RCC 7860 (cell line): Measurements from ENCODE around the gene NPB.
A peak's percentile ranks its signal among the peaks of the same experiment; 100 is the strongest.

Experiments
- DNase-seq: peaks from one replicate; pipeline ENCODE4 v3.0.0-alpha.2; 2015; ENCODE audit warnings: low spot score
- FAIRE-seq: peaks from 2 replicates; lab custom pipeline; 2012; peaks lifted over from hg19 to GRCh38; lab: Jason Lieb, UNC

NPB gene

DNA sequence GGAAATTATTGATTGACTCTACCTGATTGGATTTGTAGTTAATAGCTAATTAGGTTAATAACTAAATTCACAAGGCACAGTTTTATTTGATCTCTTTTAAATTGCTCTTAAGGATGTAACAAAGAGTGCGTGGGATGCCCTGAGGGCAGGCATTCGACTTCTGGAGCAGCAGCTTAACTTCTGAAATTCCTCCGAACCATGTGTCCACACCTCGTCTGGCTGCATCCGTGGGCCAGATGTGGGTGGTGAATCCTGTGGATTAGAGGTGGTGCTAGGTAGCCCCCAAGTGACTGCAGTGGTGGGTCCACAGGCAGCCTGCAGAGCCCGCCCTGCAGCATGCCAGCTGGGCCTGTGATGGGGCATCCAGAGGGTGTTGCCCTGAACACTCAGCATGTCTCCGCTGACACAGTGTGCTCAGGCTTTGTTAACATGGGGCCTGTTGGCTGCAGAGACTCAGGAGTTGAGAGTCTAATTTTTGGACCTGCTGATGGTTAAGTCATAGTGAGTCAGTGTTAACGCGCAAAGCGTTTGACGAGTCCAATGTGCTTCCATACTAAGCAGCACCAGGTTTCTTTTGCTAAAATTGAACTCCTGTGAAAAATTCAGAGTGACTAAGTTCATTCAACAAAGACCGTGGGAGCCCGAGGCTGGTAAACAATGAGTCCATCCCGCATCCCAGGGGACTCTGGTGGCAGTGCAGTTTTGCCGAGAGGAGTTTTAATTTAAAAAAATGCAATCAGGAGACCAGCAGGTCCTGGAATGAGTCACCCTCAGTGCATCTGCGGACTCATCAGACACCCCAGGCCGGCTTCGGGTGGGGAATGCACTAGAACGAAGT is 3.8 kb upstream of the NPB start:
- FAIRE-seq: peak; percentile 79
- DNase-seq: peak; percentile 88

DNA sequence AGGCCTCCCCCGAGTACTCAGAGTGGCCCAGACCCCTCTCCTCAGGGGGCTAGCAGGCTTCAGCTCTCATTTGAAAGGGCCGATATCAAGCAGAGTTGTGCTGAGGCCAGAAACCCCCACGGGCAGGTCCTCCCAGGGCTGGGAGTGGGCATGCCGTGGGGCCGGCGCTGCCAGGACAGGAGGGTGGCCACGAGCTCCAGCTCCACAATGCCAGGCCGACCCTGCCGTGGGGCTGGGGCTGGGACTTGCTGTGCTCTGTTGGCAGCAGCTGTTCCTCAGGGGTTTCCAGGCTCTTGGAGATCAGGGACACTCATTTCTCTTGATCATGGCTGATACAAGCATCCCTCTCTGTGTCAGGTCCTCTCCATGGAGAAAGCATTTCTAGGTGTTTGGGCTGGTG is 3.2 kb upstream of the NPB start:
- FAIRE-seq (no peak), DNase-seq (no peak)

DNA sequence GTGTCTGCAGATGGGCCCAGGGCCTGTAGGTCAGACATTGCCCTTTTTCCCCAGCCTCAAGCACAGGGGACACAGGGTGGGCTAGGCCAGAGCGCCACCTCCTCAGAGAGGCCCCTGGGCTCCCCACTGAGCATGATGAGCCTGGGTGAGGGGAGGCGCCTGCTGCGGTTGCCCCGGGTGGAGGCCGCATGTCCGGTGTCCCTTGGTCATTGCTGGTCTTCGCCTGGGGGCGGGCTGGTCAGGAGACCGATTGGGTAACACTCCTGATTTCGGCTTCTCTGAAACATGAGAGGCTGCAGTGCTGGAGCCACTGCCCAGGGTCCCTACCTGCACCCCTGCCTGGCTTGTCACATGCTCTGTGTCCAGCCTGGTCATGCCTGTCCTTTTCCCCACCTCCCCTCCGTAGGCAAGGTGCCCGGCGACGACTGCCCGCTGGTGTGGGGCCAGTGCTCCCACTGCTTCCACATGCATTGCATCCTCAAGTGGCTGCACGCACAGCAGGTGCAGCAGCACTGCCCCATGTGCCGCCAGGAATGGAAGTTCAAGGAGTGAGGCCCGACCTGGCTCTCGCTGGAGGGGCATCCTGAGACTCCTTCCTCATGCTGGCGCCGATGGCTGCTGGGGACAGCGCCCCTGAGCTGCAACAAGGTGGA is 2.4 kb upstream of the NPB start:
- no peak for DNase-seq
- no peak for FAIRE-seq

DNA sequence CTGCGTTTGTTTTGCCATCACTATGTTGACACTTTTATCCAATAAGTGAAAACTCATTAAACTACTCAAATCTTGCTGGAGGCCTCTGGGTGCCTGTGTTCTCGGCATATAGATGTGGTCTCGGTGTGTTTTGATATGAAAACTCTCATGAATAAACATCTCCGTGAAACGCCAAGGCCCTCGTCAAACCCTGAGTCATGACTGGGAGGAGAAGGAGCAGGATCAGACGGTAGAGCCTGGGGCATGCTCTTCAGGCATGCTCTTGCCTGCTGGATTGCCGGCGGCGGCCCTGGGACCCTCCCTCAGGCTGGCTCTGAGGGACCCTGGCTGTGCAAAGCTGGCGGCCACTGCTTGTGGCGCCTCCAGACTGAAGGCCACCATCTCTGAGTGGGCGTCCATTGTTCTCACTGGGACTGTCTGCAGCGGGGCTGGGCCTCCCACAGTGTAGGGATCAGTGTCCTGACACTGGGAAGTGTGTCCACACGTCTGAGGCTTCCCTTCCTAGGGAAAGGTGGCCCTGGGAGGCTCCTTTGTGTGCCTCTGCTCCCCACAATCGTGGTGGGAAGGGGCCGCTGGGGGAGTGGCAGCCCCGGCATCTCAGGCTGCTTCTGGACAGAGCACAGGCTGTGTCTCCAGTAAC is 1.7 kb upstream of the NPB start:
- FAIRE-seq (no peak), DNase-seq (no peak)

DNA sequence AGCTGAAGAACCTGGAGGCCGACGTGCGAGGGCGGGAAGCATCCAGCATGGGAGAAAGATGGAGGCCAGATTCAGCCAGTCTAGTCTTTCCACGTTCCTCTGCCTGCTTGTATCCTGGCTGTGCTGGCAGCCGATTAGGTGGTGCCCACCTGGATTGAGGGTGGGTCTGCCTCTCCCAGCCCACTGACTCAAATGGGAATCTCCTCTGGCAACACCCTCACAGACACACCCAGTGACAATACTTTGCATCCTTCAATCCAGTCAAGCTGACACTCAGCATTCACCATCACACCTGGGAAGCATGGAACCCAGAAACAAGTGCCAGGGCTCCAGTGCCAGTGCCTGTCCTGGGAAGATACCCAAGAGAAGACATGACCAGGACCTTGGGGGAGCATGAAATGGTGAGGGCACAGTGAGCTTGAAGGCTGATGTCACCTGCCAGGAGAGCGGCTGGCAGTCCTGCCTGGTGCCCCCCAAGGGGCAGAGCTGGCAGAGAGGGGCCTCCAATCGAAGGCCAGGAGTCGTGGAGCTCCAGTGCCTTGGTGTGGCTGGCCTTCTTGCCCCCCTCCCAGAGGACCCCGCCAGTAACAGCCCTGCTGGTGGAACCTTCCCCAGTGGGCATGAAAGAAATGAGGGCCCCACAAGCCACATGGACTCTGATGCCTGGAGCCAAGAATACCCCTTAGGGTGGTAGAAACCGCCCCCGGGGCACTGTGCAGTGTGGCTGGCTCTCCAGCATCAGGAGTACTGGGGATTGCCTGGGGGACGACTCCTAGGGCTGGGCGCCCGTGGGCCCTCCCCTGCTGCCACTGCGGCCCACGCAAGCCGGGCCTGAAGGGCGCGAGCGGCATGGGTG is 643 bp upstream of the NPB start:
- FAIRE-seq (no peak), DNase-seq (no peak)

DNA sequence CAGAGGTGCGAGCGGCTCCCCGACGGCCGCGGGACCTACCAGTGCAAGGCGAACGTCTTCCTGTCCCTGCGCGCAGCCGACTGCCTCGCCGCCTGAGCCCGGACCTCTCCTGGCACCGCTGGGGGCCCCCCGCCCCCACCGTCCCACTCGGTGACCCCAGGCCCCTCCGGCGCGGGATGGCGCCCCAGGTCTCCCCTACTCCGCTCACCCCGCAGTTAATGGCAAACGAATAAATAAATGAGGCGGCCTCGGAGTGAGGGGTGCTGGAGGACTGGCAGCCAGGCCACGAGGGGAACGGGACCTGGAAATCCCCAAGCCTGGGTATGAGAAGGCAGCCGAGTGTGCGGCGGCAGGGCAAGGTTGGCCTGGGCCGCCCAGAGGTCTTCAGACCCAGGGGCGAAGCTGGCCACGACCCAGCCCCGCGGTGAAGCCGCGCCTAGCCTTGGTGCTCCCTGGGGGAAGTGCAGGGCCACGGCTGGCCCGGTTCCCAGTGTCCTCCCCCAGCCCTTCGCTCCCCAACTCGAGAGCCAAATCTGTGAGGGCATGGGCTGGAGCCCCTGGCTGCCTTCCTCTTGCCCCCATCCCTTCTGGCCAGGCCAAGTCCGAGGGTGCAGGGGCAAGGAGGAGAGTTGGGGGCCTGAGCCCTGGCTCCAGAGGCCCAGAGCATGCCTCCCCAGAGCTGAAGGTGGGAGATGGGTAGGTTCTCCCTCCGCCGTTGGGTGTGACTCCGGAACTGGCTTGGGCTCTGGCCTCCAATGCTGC is 796 bp downstream of the NPB start:
- DNase-seq: no peak
- FAIRE-seq: no peak

DNA sequence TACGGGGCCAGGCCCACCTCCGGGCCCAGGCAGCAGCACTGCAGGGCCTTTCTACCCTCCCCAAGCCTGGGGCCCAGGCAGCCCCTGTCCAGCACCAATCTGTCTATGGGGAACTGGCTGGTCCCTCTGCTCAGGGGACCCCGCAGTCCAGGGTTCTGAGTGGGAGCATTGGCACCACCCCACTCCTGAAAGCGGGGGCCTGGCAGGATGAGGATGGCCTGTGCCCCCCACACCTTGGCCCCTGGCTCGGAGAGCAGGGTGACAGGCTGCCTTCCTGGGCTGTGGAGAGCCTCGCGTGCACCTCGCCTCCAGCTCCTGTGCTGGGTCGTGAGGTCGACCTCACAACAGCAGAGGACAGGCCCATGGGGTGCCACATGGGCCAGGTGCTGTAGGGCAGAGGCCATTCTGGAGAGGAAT is 1.4 kb downstream of the NPB start:
- FAIRE-seq: no peak
- no peak for DNase-seq

DNA sequence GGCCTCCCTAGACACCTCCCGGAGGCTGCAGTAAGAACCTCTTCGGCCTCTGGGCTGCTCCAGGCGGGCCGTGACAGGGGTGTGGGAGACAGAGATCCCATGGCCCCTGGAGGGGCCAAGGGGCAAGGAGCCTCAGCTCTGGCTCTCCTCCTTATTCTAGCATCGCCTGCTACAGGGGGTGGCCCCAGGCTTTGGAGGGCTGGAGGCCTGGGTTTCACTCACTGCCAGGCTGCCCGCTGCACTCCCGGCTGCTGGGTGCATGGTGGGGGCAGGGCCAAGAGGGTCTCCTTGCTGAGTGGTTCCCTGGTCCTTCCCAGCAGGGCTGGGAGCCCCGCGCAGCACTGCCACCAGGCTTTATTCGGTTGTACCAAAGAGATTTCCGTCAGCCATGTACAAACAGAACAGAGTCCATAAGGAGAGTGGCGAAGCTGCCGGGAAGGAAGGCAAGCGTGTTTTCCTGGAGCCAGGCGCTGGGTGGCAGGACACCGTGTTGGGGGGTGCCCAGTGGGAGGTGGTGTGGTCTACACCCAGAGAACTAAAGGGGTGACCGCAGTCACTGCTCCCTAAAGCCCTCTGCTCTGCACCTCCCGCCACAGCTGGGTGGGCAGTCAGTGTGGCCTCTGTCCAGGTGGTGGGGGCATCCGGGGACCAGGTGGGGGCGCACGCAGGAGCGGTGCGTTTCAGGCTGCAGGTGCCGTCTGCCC is 2.0 kb downstream of the NPB start:
- FAIRE-seq: no peak

DNA sequence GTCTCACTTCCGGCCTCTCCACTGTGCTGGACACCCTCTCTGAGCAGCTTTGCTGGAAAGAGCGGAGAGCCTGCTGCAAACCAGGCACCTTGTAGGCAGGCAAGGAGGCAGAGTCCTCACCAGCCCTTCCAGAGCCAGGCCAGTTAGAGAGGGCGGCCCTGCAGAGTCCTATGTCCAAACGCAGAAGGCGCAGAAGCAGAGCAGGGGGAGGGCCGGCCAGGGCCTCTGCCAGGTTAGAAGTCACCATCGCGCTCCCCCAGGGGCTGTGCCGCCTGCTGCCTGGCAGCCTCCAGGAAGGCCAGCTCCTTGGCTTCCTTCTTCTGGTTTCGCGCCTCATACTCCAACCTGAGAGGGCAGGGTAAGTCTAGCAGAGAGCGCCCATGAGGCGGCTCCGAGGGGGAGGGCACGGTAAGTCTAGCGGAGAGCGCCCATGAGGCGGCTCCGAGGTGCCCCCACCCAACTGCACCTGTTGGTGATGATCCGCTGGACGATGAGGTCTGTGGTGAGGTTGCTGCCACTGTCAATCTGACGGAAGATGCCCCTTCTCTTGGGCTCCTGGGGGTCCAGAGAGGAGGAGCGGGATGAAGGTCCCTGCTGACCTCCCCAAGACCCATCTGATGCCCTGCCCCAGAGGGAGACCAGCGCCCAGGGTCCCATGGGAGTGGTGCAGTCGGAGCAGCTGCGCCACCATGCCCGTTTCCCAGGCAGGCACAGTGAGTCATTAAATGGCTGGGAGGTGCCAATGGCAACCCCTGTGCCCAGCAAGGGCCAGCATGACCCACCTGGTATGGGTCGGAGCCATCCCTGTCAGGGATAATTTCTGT is 2.8 kb downstream of the NPB start:
- DNase-seq: no peak
- FAIRE-seq: no peak

More for the DNA sequence above, 2.0 kb downstream of the NPB start:
- no peak for DNase-seq

DNA sequence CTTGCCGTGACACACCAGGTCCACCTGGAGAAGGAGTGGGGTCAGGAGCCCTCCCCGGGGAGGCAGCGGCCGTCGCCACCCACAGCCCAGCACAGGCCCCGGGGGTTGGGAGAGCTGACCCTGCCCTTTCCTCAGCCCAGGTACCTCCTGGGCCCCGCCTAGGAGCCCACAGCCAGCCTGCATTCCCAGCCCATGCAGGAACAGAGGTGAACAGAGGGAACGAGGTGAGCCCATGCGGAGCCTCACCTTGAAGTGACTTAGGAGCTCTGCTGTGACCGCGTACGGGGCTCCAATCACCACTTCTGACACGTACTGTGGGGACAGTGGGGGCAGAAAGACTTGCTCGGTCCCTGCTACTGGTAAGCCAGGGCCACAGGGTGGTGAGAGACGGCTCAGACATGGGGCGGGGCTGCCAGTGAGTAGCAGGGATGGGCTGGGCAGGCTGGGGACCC is 3.4 kb downstream of the NPB start:
- no peak for FAIRE-seq
- DNase-seq: no peak

DNA sequence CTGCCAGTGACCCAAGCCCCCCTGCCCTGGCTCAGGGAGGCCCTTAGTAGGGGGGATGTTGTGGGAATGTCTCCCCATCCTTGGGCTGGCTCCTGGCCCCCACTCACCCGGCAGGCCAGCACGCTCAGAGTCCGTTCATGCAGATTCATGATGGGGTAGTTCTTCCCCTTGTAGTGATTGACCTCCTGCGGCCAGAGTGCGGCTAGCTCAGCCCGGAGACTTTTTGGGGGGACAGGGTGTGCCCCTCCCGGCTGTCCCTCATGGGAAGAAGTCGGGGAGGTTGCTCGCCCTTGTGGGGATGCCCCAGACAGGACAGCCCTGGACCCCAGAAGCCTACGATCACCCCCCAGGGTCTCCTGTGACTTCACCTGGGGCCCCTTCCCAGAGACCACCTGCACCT is 4.0 kb downstream of the NPB start:
- FAIRE-seq (no peak), DNase-seq (no peak)

DNA sequence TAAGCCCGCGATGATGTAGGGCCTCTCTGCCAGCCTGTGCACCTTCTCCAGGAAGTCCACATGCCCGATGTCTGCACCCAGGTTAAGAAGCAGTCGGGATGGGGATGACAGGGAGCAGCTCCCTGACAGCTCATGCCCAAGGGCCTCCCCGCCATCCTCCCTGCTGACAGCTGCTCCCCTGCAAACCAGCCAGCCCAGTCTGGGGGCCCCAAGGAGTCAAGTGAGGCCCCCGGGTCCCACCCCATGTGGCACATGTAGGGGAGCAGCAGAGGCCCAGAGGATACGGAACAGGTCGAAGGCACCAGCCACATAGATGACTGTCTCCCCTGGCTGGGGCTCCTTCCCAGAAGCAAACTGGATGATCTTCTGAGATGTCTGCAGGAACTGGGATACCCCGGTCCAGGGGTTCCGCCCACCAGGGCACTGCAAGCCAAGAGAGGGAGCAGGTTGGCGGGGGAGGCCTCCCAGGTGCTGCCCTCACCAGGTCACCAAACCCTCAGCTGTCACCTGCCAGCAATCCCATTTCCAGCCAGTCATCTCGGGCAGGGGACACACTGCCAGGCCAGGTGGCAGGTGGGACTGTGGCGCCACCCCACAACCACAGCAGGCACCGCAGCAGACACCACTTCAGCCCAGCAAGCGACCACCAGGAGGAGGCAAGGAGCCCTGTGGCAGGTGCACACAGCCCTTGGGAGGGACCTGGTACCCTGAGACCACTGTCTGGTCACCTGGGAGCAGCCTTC is 4.6 kb downstream of the NPB start:
- FAIRE-seq: no peak

DNA sequence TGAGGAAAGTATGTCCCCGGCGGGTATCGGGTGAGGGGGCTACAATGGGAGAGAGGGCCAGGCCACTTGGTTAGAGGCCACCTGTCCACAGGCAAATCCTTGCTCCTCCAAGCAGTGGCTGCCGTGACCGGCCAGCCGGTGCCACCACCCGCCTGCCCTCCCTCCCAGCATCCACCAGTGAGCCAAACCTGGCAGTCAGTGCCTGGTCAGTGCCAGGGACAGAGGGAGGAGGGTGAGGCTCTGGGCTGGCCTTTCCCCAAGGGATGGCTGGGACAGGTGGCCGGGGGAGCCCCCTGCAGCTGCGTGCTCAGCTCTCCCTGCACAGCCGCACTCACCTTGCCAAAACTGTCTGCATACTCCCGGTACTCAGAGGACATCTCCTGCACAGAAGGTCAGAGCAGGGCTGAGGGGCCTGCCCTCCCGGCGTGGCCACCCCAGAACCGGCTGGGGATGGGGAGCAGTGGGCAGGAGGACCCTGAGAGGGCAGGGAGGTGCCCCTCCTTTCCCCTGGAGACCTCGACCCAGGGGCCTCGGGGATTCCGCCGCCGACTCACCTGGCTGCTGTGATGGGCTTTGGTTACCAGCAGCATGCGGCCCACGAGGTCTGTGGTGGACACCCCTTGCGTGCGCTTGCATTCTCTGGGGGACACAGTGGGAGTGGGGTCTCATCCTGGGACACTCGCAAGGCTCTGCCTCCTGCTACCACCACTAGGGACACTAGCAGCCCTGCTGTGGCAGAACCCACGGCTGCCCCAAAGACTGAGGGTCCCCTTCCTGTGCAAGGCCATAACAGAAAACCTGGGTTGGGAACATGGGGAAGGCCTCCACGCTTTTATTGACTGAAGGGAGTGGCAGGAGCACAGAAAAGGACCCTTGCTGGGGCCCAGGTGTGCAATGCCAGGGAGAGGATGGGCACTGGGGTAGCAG is 5.4 kb downstream of the NPB start:
- FAIRE-seq (no peak), DNase-seq (no peak)

More for the DNA sequence above, 4.6 kb downstream of the NPB start:
- no peak for DNase-seq

DNA sequence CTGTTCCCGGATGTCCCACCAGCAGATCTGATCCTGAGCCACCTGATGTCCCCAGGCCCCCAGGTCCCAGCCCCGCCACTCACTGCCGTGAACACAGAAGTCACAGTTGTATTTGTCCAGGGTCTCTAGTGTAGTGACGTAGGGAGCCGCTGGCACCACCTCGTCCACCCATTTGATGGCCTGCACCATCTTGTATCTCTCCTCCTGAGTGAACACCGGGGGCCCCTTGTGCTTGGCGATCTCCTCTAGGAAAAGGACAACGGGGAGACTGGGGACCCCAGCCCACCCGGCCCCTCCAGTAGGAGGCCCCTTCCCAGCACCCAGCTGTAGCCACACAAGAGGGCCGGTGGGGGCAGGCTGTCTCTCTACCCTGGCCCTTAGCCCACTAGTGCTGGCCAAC is 6.8 kb downstream of the NPB start:
- FAIRE-seq (no peak), DNase-seq (no peak)

DNA sequence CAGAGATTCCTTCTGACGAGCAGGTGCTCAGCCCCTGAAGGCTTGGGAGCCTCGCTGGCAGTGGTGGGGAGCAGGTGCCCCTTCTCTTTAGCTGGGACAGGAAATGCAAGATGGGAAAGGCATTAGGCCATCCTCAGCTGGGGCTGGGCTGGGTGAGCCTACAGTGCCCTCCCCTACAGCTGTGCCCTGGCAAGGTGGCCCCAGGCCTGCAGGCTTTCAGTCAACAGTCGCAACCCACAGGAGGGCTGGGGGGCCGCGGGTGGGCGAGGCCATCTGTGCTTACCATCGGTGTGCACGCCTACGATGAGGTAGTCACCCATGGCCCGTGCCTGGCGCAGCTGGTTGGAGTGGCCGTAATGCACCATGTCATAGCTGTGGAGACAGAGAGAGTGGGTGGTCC is 7.2 kb downstream of the NPB start:
- no peak for FAIRE-seq

DNA sequence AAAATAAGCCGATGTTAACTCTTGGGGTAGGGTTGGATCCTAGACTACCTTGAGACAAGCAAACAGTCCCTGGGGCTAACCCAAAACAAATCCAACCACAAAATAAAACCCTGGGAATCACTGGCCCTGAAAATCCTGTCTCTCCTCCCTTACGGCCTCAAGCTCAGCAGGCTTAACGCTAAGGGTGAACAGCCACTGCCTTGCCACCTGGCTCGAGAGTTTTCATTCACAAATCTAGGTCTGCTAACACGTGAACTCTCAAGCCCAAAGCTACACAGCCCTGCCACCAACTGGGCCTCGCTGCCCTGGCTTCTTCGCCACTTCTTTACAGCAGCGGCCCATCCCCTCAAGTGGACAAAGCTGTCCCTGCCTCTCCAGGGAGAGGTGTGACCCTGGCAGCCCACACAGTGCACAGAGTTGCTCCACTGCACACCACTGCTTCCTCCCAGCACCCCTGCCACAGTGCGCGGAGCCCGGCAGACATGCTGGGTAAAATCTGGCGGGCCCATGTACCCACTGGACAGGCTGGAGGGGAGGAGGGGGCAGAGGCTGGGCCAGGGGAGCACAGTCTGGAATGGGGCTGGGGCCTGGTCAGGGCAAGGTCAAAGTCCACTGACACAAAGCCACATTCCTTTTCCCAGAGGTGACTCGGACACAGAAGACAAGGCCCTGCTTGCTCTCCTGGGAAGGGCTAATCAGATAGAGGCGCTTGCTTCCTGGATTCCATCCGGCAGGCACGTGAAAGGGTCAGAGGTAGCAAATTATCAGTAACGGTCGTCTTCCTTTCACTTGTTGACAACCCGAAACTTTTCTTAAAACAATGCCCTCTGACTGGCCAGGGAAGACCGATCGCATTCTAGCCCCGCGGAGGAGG is 8.2 kb downstream of the NPB start:
- peak; percentile 45 for DNase-seq
- FAIRE-seq: no peak

More for the DNA sequence above, 7.2 kb downstream of the NPB start:
- DNase-seq: no peak
